Activated CD4-positive, alpha-beta memory T cell treated with anti-CD3 and anti-CD28 coated beads, Interleukin-2, amount 10 ng/mL, durations not matched to agents 7 days and 5 days (primary cell): Measurements from ENCODE around the gene RPL12. TPM values are rescaled to one million over a fixed set of nuclear protein-coding genes. Genes with fewer than 3 reads are reported as not detected.

ENCODE experiments used
- CTCF ChIA-PET: fragments of 350-600 bp; sonication (Branson Sonifier 250); formaldehyde crosslinking; loops from one replicate; lab custom pipeline; 2021; ENCODE audit warnings: antibody characterized with exemption, inconsistent platforms; lab: Charles Lee
- POLR2A ChIA-PET: fragments of 350-600 bp; sonication (Branson Sonifier 250); formaldehyde crosslinking; loops from one replicate; lab custom pipeline; 2021; ENCODE audit warnings: antibody characterized with exemption; lab: Charles Lee
- DNase-seq: peaks from one replicate; pipeline ENCODE4 v3.0.0-alpha.2; 2020
- H3K27ac Mint-ChIP-seq: one replicate; pipeline ENCODE4 v1.8.0; 2021; ENCODE audit warnings: mild to moderate bottlenecking, mixed read lengths
- H3K27me3 Mint-ChIP-seq: one replicate; pipeline ENCODE4 v1.8.0; 2021; ENCODE audit warnings: mixed read lengths
- H3K36me3 Mint-ChIP-seq: one replicate; pipeline ENCODE4 v1.8.0; 2021; ENCODE audit warnings: low read depth, mixed read lengths
- H3K4me1 Mint-ChIP-seq: one replicate; pipeline ENCODE4 v1.8.0; 2021; ENCODE audit warnings: mixed read lengths
- H3K4me3 Mint-ChIP-seq: one replicate; pipeline ENCODE4 v1.8.0; 2021; ENCODE audit warnings: mild to moderate bottlenecking, mixed read lengths
- H3K9me3 Mint-ChIP-seq: one replicate; pipeline ENCODE4 v1.8.0; 2021; ENCODE audit warnings: mixed read lengths
- total RNA-seq, 2 experiments: library from RNA; stranded (reverse); gene quantifications; one replicate each; pipeline ENCODE4 v1.2.3, GENCODE V29; 2021

RPL12 gene
- 1,000 to 10,000 TPM; 1,379 to 1,395 TPM for total RNA-seq

DNA sequence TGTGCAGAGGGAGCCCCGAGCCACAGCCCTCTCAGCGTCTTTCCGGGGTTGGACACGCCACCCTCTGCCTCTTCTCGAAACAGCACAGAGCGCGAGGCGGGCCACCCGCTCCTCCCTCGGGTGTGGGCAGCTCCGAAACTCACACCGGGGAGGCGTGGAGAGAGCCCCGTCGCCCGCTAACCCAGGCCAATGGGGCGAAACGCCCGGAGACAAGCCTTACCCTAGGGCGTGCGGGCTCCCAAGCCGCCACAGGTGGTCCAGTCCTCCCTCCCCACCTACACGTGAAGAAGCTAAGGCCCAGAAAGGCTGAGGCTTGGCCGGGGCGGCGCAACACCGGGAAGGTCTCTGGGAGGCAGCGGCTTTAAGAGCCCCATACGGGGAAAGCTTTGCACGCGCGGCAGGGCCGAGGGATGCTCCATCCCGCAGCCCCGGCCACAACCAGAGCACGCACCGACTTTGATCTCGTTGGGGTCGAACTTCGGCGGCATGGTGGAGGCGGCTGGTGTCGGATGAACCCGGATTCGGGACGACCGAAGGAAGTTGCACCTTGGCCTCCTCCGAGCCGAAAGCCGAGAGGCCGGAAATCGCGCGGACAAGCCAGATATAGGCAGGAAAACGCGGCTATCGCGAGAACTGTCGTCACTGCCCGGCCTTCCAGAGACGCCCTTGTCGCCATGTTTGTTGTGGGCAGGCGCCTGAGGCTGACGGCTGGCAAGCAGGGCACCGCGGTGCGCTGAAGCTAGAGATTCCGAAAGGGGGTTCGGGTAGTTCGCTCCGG, at the start of gene RPL12, which contains the start of gene LRSAM1:
TSS of gene RPL12 (minus strand) at position 577 of the 778 bp plus-strand sequence. CDS start at position 488, 89 bp downstream.
TSS of gene LRSAM1 (plus strand) at position 681 of the 778 bp plus-strand sequence. CDS start 3,018 bp downstream, outside the sequence.
- POLR2A ChIA-PET: interaction anchor here (0.5 to 4.1 kb wide), 48 partner anchors 10 to 646 kb away, joined by 3 to 75 read pairs (median 4); partner anchors contain the start of genes CDK9, SLC2A8, TOR2A and ZBTB43
- CTCF ChIA-PET: interaction anchor here (0.9 to 2.1 kb wide), 8 partner anchors 13 to 284 kb away, joined by 4 to 9 read pairs (median 5); partner anchors contain the start of genes SLC2A8, TOR2A and ZNF79
- H3K4me3 Mint-ChIP-seq: peak within 1 kb of the TSS; percentile 84

DNA sequence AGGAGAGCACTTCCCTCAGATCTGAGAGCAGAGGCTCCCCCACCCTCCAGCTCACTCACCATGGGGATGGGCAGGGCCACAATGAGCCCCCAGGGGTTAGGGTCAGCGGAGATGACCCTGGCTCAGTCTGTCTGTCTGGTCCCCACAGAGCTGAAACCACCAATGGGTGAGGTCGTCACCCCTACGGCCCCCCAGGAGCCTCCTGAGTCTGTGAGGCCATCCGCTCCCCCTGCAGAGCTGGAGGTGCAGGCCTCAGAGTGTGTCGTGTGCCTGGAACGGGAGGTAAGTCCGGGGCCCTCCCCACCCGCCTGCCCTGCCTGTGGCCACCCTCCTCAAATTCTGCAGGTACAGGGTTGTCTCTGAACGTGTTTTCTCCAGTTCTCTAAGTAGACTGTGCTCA, 49.7 kb upstream of the RPL12 start:
- H3K36me3 Mint-ChIP-seq: peaks cover 10% of the 10 kb centered on the region
- H3K4me1 Mint-ChIP-seq: peaks cover 4% of the 10 kb centered on the region
- H3K27me3 Mint-ChIP-seq: no peaks in the 10 kb centered on the region
- H3K4me3 Mint-ChIP-seq: no peak overlapping the region
- no peaks in the 10 kb centered on the region for H3K9me3 Mint-ChIP-seq
- ChIA-PET POLR2A (interaction anchor here (1.0 kb wide), 1 partner anchor 56 kb away, joined by 3 read pairs; no protein-coding TSS in a partner anchor), CTCF (interaction anchor here (0.8 to 2.2 kb wide), 2 partner anchors 84 to 234 kb away, joined by 4 to 10 read pairs; partner anchors contain the start of gene TOR2A)
- no peak for DNase-seq
- no peak overlapping the region for H3K27ac Mint-ChIP-seq

More for the DNA sequence above, at the start of gene RPL12, which contains the start of gene LRSAM1:
- no peaks in the 10 kb centered on the region for H3K27me3 Mint-ChIP-seq
- peaks cover 7% of the 10 kb centered on the region for H3K9me3 Mint-ChIP-seq
- peak within 1 kb of the TSS; percentile 97 for H3K27ac Mint-ChIP-seq
- DNase-seq: peak; percentile 98
- H3K4me1 Mint-ChIP-seq: peaks cover 51% of the 10 kb centered on the region
- peaks cover 60% of the 10 kb centered on the region for H3K36me3 Mint-ChIP-seq

- DNase-seq: no peak
These were observed 49.2 kb upstream of the RPL12 start for GRCh38 chr9:127500399-127500798.

GRCh38 chr9:127498298-127498697, 47.1 kb upstream of the RPL12 start:
- ChIA-PET CTCF (no interaction called here), POLR2A (no interaction called here)
- H3K27ac Mint-ChIP-seq: no peak overlapping the region

More at GRCh38 chr9:127500399-127500798, 49.2 kb upstream of the RPL12 start:
- H3K27me3 Mint-ChIP-seq: no peaks in the 10 kb centered on the region
- no peaks in the 10 kb centered on the region for H3K9me3 Mint-ChIP-seq
- peaks cover 11% of the 10 kb centered on the region for H3K36me3 Mint-ChIP-seq
- CTCF ChIA-PET: interaction anchor here (0.8 to 2.2 kb wide), 2 partner anchors 85 to 234 kb away, joined by 4 to 10 read pairs; partner anchors contain the start of gene TOR2A
- POLR2A ChIA-PET: no interaction called here
- no peak overlapping the region for H3K27ac Mint-ChIP-seq
- peaks cover 8% of the 10 kb centered on the region for H3K4me1 Mint-ChIP-seq
- no peak overlapping the region for H3K4me3 Mint-ChIP-seq

DNA sequence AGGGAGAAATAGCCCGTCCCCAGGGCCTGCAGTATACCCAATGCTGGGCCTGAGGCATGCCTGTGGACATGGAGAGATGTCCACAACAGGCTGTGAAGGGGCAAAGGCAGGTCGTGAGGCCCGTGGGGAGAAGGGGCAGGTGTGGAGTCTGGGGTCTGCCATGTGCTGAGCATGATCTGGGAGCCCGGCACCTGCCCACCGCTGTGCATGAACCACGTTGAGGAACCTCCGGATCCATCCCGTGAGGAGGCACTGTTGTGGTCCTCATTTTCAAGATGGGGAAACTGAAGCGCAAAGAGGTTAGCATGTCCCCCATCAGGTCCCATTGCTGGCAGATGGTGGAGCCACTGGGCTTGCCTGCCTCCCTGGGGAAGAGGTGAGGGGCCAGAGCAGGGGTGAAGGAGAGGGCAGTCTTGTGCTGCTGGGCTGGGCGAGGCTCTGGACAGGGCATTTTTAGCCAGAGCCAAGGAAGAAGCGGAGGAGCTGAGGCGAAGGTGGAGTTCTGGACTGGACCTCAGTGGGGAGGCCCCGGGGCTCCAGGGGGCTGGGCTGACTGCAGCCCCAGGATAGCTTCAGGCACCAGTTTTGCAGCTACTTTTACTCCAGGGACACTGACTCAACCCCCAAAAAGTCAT, 46.6 kb upstream of the RPL12 start:
- Mint-ChIP-seq H3K4me3 (no peak overlapping the region), H3K27me3 (no peaks in the 10 kb centered on the region), H3K36me3 (peaks cover 14% of the 10 kb centered on the region), H3K4me1 (peaks cover 10% of the 10 kb centered on the region), H3K9me3 (no peaks in the 10 kb centered on the region), H3K27ac (peak overlapping the region; percentile 16)
- no peak for DNase-seq
- ChIA-PET CTCF (no interaction called here), POLR2A (no interaction called here)

More at GRCh38 chr9:127498298-127498697, 47.1 kb upstream of the RPL12 start:
- Mint-ChIP-seq H3K36me3 (peaks cover 12% of the 10 kb centered on the region), H3K4me3 (no peak overlapping the region), H3K27me3 (no peaks in the 10 kb centered on the region), H3K4me1 (peaks cover 10% of the 10 kb centered on the region), H3K9me3 (no peaks in the 10 kb centered on the region)
- DNase-seq: no peak

DNA sequence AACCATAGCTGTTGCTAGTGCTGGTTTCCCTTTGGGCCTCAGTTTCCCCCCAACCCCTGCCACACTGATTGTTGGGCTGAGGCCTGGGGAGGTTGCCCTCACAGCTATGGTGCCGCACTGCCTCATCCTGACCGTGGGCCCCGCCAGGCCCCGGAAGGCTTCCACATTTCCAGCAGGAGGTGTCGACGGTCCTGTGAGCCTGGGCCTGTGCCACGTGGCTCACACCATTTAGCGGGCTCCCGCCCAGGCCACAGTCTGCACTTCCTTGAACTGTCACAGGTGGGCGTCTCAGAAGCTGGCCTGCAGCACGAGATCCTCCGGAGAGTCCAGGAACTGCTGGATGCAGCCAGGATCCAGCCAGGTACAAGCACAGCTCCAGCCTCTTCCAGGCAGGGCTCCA, 45.8 kb upstream of the RPL12 start:
- Mint-ChIP-seq H3K36me3 (peaks cover 16% of the 10 kb centered on the region), H3K9me3 (no peaks in the 10 kb centered on the region), H3K27me3 (no peaks in the 10 kb centered on the region), H3K4me3 (no peak overlapping the region), H3K27ac (no peak overlapping the region), H3K4me1 (peaks cover 10% of the 10 kb centered on the region)
- ChIA-PET CTCF (no interaction called here), POLR2A (no interaction called here)
- DNase-seq: no peak

DNA sequence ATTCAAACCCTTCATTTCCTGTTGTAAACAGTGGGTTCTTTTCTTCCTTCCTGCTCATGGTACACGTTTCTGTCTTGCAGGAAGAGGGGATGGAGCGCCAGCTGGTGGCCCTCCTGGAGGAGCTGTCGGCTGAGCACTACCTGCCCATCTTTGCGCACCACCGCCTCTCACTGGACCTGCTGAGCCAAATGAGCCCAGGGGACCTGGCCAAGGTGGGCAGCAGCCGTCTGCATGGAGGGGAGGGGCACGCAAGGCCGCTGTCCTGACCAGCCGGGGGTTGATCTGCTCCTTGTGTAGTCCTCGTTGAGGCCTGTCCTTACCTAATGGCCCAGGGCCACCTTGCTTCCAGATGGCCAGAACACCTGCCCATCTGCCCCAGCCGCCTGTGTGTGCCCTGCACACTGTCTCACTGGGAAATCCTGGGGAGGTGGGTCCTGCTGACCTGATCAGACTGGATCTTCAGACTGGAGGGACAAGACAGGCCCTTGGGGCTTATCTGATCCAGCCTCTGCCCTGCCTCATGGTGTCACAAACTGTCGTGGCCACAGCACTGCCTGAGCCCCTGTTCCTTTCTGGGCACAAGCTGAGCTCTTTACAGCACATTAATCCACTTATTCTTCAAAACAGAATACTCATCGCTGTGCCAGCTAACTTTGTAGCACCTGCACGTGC, 44.8 kb upstream of the RPL12 start:
- peak overlapping the region; percentile 36 for H3K27ac Mint-ChIP-seq
- no peak overlapping the region for H3K4me3 Mint-ChIP-seq
- no peak for DNase-seq
- H3K36me3 Mint-ChIP-seq: peaks cover 14% of the 10 kb centered on the region
- no peaks in the 10 kb centered on the region for H3K9me3 Mint-ChIP-seq
- POLR2A ChIA-PET: no interaction called here
- peaks cover 10% of the 10 kb centered on the region for H3K4me1 Mint-ChIP-seq
- no peaks in the 10 kb centered on the region for H3K27me3 Mint-ChIP-seq
- CTCF ChIA-PET: interaction anchor here (1.4 kb wide), 1 partner anchor 89 kb away, joined by 3 read pairs; no protein-coding TSS in a partner anchor

DNA sequence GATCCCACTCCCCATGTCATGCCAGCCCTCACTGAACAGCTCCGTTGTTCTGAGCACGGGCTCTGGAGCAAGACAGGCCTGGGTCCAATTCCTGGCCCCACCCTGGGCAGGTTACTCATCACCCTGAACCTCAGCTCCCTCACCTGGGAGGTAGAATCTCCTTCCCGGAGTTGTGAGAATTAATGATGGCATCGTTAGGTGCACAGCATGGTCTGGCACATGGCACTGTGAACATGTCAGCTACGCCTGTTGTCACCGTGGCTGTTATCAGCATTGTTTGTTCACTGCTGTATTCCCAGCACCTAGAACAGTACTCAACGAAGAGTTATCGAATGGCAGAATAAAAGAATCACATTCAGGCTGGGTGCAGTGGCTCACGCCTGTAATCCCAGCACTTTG, 43.1 kb upstream of the RPL12 start:
- H3K9me3 Mint-ChIP-seq: no peaks in the 10 kb centered on the region
- DNase-seq: no peak
- H3K4me1 Mint-ChIP-seq: peaks cover 10% of the 10 kb centered on the region
- no peak overlapping the region for H3K4me3 Mint-ChIP-seq
- CTCF ChIA-PET: interaction anchor here (1.4 kb wide), 1 partner anchor 91 kb away, joined by 3 read pairs; no protein-coding TSS in a partner anchor
- H3K36me3 Mint-ChIP-seq: peaks cover 16% of the 10 kb centered on the region
- POLR2A ChIA-PET: no interaction called here
- H3K27ac Mint-ChIP-seq: no peak overlapping the region
- H3K27me3 Mint-ChIP-seq: no peaks in the 10 kb centered on the region

- peaks cover 10% of the 10 kb centered on the region for H3K4me1 Mint-ChIP-seq
- POLR2A ChIA-PET: no interaction called here
- H3K27ac Mint-ChIP-seq: no peak overlapping the region
- no peak overlapping the region for H3K4me3 Mint-ChIP-seq
- no peaks in the 10 kb centered on the region for H3K9me3 Mint-ChIP-seq
- no peak for DNase-seq
- no peaks in the 10 kb centered on the region for H3K27me3 Mint-ChIP-seq
- CTCF ChIA-PET: no interaction called here
- H3K36me3 Mint-ChIP-seq: peaks cover 16% of the 10 kb centered on the region
These were observed 42.5 kb upstream of the RPL12 start for GRCh38 chr9:127493592-127494303.

DNA sequence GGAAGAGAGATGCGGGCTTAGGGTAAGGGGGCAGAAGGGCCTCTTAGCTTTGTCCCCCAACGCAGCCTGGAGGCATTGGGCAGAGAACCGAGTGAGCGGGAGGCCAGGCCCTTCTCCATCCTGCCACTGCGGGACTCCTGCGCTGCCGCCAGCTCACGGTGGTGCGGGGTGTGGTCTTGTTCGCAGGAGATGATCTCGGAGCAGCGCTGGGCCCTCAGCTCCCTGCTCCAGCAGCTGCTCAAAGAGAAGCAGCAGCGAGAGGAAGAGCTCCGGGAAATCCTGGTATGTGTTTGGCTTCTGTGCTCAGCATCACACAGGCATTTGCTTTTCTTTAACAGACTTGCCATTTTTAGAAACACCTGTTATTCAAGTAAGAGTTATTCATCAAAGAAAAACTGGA, 41.4 kb upstream of the RPL12 start:
- Mint-ChIP-seq H3K9me3 (no peaks in the 10 kb centered on the region), H3K27me3 (no peaks in the 10 kb centered on the region), H3K27ac (no peak overlapping the region), H3K36me3 (peaks cover 16% of the 10 kb centered on the region), H3K4me3 (no peak overlapping the region), H3K4me1 (peaks cover 10% of the 10 kb centered on the region)
- ChIA-PET POLR2A (no interaction called here), CTCF (interaction anchor here (1.0 kb wide), 1 partner anchor 242 kb away, joined by 3 read pairs; no protein-coding TSS in a partner anchor)
- no peak for DNase-seq

DNA sequence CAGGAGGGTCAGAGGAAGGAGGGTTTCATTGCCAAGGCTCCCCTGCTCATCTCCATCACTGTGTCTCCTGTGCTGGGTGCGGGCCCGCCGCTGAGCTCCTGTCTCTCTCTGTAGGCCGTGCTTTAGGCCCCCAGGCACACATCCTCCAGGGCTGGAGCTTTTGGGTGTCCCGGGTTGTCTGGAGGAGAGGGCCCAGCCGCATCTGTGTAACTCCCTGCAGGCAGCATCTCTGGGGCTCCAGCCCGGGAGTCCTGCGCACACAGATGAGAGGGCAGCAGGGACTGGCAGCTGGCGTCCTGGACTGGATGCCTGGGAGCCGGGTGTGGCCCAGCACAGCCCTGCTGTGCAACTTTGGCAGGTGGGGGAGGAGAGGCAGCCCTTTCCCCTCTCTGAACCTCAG, 40.3 kb upstream of the RPL12 start:
- CTCF ChIA-PET: interaction anchor here (1.0 kb wide), 1 partner anchor 243 kb away, joined by 3 read pairs; no protein-coding TSS in a partner anchor

More for the DNA sequence above, 40.3 kb upstream of the RPL12 start:
- no peaks in the 10 kb centered on the region for H3K27me3 Mint-ChIP-seq
- POLR2A ChIA-PET: no interaction called here
- H3K9me3 Mint-ChIP-seq: no peaks in the 10 kb centered on the region
- no peak for DNase-seq
- no peak overlapping the region for H3K4me3 Mint-ChIP-seq
- peaks cover 10% of the 10 kb centered on the region for H3K4me1 Mint-ChIP-seq
- peaks cover 17% of the 10 kb centered on the region for H3K36me3 Mint-ChIP-seq
- H3K27ac Mint-ChIP-seq: no peak overlapping the region
